RPMI8226 (cell line): ENCODE results near the gene KBTBD2.
"Not testable (repeated sequence)": the region's sequence is repeated elsewhere in the genome, so short reads cannot be mapped to it uniquely, and the experiment has no call there.

ENCODE experiments used
- DNase-seq: peaks from one replicate; pipeline ENCODE4 v3.0.0-alpha.2; 2015

Gene KBTBD2

DNA sequence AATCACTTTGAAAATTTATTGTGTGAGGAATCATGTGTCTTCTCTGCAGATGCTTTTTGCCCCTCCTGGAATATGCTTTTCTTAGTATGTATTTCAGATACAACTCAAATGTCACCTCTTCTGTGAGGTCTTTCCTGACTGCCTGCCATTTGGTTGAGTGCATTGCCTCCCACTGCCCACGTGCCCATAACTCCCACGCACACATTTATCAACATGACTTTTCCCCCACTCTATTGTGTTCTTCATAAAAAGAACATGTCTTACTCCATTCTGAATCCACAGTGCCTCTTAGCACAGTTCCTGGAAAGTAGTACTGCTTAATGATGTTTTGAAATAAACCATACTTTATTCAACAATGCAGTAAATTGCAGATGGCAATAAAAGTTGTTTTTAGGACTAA, 42.9 kb downstream of the KBTBD2 start:
- not testable (repeated sequence) for DNase-seq

DNA sequence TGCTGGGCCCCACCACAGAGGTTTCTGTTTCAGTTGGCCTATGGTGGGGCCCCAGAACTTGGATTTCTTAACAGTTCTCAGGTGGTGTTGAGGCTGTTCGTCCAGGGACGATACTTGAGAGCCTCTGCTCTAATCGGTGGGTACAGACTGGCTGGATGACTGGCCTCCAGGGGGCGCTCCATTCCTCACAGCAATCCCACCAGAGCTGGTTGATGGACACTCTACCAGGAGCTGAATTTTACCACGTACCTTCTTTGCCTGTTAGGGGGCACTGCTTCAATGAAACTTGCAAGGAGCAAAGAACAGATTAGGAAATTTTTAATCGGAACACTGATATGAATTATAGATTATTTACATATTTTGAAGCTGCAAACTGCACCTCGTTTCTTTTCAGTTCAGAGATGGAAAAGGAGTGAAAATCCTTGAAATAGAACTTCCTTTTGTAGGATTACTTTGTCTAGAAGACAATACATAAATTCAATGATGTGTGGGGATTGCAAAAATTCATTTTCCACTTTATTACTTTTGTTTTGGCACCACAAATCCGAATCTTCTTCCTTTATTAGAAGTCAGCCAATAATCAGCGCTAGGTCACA, 44.8 kb downstream of the KBTBD2 start:
- peak; percentile 84 for DNase-seq

DNA sequence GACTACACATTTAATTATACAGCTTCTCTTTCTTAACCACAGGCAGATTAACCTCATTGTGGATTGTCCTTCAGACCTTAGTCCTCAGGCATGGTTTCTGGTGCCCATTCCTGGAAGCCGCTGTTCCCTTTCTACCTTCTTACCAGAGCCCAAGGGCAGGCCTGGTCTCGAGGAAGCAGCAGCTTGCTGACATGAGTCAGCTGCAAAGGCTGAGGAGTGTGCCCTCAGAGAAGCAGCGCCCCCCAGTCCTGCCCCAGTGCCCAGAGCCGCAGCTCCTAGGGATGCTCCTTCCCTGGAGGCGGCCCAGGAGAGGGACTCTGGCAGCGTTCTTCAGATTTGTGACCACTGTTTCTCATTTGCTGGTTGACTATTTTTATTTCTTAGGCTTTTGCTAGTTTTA, 46.8 kb downstream of the KBTBD2 start:
- not testable (repeated sequence) for DNase-seq

DNA sequence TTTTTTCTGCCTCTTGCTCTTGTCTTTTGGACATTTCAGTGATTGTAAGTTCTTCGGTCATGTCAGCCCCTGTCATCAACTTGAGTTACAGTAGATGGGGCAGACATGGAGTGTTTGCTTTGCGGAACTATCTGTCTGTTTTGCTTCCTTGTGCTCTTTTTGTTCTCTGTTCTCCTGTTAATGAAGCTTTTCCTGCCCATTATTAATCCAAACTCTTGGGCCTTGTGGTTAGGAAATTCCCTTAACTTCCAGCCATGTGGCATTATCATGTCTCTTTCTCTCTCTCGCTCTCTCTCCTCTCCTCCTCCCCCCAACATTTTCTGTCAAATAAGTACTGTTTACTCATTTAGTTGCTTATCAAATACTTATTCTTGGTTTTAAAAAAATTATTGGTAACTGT, 47.8 kb downstream of the KBTBD2 start:
- DNase-seq: not testable (repeated sequence)

DNA sequence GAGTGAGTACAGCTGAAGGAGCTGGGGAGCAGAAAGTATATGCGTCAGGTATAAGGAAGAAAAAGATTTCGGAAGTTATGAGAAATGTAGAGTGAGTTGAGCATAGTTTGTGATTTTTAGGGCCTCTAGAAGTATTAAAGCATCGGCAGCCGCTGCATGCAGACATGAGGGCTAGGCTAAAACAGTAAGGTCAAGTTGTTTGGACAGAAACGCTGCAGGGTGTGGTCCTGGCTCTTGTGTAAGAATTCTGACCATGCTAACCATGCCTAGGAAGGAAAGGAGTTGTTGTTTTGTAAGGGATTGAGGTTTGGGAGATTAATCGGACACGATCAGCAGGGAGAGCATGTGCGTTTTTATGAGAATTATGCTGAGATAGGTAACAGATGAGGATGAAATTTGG, 51.7 kb downstream of the KBTBD2 start:
- not testable (repeated sequence) for DNase-seq

DNA sequence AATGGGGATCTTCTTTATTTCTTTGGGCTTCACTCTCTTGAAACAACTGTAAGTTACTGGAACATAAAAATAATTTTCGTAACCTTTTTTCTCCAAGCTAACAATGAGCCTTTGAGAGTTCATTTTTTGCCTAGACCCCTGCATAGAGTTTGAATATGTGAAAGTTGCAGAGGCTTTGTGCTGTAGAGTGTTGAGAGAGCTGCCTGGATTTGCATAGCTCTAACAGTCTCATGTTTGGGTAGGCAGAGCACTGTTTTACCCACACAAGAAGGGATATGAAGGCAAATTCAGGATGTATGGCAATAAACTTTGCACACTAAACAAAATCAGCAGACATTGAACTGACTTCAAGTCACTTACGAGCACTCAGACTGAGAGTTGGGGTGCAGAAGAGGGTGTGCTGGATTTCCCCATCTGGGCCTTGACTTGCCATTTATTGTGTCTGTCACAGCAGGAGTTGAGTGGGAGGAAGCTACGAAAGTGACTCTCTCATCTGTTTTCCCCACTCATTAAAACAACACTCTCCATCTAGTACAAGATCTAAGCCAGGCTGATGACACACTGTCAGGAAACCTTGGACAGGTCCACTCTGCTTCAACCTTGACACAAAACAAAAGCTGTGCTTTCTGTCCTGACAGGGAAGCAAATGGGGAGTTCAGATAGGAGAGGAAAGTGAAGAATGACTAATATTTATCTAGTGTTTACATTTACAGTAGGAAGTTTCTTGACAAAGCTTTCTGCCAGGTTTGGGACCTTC, 62.4 kb downstream of the KBTBD2 start:
- DNase-seq: not testable (repeated sequence)
